ENCODE data around the gene SLITRK1.
A peak's percentile ranks its signal among the peaks of the same experiment; 100 is the strongest.

SLITRK1 gene, protein sequence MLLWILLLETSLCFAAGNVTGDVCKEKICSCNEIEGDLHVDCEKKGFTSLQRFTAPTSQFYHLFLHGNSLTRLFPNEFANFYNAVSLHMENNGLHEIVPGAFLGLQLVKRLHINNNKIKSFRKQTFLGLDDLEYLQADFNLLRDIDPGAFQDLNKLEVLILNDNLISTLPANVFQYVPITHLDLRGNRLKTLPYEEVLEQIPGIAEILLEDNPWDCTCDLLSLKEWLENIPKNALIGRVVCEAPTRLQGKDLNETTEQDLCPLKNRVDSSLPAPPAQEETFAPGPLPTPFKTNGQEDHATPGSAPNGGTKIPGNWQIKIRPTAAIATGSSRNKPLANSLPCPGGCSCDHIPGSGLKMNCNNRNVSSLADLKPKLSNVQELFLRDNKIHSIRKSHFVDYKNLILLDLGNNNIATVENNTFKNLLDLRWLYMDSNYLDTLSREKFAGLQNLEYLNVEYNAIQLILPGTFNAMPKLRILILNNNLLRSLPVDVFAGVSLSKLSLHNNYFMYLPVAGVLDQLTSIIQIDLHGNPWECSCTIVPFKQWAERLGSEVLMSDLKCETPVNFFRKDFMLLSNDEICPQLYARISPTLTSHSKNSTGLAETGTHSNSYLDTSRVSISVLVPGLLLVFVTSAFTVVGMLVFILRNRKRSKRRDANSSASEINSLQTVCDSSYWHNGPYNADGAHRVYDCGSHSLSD

DNA sequence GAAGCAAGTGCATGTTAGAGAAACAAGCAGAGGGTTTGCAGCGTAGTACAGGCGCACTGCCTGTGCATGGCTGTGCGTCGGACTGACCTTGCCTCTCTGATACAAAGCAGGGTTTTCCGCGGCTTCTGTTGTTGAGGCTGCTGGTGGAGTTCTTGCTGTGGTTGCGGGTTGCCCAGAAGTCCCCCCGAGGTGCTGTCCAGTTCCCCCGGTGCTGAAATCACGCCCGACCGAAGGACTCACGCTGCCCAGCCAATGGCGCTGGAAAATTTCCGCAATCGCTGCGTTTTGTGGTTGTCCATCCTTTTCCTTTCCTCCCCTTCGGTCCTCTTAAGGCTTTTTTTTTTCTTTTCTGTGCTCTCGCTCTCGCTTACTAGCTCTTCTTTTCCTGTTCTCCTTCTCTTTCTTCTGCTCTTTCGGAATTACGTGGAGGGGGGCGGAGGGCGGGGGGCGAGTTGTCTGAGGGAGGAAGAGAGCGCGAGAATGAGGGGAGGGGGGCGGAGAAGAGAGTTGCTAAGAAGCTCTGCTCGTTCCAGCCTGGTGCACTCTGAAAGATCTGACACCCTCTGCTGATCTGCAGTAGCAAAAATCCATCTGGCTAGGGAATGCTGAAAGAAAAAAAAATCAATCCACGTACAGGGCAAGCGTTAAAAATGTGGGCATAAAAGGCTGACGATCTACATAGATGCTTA is at the start of gene SLITRK1:
Gene SLITRK1 (minus strand): TSS at position 558 of the 689 bp plus-strand sequence. CDS start 967 bp downstream, outside the sequence.
- DNase-seq (ENCODE audit: low read depth) = no peak

DNA sequence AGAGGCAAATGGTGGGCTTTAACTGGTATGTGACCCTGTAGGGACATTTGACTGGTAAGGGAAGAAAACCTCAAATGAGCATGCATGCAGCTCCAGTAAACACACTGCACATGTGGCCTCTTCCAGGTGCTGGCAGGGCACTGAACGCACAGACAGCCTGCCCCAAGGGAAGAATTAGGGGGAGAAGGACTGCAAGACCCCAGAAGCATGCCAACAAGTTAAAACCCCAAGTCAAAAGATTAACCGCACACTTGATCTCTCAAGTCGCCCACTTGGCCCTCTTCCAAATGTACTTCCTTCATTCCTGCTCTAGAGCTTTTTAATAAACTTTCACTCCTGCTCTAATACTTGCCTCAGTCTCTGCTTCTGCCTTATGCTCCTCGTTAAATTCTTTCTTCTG is 46.9 kb upstream of the SLITRK1 start:
- DNase-seq (ENCODE audit: low read depth) = no peak

DNA sequence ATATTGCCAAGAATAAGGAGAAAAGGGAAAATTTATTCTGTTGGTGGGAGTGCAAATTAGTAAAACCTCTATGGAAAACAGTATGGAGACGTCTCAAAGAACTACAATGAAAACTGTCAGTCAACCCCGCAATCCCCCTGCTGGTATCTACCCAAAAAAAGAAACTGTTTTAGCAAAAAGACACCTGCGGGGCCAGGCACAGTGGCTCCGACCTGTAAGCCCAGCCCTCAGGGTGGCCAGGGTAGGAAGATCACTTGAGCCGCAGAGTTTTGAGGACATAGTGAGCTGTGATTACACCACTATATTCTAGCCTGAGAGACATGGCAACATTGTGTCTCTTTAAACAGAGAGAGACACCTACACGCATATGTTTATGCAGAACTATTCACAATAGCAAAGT is 37.5 kb upstream of the SLITRK1 start:
- DNase-seq (ENCODE audit: low read depth) = no peak

DNA sequence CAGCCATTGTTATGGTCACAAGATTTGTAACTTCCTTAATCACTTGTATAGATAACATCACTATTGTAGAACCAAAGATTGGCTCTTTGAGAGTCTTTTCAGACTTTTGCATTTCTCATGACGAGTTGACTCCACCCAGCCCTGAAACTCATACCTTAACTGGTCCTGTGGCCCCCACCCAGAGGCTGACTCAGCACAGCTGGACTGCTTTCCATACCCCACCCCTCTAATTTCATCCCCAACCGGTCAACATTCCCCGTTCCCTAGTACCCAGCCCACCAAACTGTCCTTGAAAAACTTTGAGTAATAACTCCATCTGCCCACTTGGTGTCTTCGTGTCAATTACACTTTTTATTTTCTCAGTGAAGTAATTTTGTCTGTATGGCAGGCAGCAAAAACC is 32.1 kb upstream of the SLITRK1 start:
- no peak for DNase-seq (ENCODE audit: low read depth)

DNA sequence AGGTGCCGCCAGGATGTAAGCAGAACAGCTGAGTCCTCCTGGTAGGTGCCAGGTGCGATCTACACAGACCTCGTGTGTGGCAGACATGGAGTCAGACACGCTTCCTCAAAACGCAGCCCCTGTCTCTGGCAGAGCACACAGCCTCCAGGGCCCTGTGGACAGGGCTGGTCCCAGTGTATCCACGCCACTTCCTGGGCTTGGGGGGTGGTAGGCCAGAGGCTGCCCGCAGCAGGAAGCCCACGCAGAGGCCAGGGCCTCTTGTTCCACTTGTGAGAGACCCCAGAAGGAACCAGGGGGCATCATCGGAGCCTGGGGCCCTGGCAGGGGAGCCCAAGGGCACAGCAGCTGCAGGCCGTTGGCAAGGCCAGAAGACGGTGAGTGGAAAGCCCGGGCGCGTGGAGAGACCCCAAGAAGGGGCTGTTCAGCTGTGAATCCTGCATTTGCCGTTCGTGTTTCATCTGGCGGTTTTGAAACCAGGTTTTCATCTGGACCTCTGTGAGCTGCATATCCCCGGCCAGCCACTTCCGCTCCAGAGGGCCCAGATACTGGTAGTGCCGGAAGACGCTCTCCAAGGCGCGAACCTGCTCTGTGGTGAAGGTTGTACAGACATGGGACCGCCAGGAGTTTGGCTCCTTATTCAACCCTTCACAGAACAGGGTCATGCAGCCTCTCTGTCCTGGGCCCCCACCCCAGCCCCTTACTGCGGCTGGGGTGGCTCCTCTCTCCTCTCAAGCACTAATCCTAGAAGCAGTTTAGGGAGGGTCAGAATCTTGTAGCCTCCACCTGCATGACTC is 25.1 kb upstream of the SLITRK1 start:
- DNase-seq (ENCODE audit: low read depth) = no peak

GRCh38 chr13:83906240-83906820 is 24.1 kb upstream of the SLITRK1 start:
- no peak for DNase-seq (ENCODE audit: low read depth)

- DNase-seq (ENCODE audit: low read depth) = no peak
Measured at GRCh38 chr13:83905641-83906040, 23.4 kb upstream of the SLITRK1 start.

GRCh38 chr13:83895994-83896580 is 13.8 kb upstream of the SLITRK1 start:
- DNase-seq (ENCODE audit: low read depth) = peak; percentile 73

DNA sequence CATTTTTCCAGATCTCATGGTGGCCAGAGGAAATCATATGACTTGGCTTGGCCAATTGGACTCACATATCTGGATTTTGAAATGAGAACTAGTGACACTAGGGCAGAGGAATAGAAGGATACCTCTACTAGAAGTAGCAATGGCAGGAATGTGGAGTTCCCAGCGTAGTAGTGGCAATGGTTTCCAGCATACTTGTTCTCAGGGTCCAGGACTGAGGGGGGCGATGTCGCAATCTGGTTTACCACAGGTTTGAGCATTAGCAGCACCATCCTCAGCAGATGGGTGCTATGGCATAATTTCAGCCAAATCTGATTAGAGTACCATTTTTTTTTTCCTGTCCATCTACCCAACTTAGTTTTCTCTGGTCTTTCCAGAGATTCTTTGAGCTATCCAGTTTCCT is 8.1 kb upstream of the SLITRK1 start:
- no peak for DNase-seq (ENCODE audit: low read depth)

GRCh38 chr13:83884141-83884540 is 1.9 kb upstream of the SLITRK1 start:
- no peak for DNase-seq (ENCODE audit: low read depth)

GRCh38 chr13:83883061-83883523 is 818 bp upstream of the SLITRK1 start:
- no peak for DNase-seq (ENCODE audit: low read depth)

DNA sequence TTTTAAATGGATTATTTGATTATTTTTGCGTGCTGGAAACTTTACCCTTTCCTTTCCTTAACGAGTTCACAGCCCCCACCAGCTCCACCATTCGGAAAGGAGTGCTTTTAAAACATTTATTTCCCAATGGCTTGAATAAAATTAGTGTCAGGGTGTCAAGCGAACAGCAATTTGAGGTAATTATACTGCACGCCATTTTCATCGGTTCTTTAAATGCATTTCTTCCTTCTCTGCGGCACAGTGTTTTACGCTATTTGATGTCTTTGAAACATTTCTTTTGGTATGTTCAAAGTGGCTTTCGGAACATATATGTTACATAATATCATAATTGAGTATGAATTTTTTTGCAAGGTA is 309 bp upstream of the SLITRK1 start:
- no peak for DNase-seq (ENCODE audit: low read depth)

DNA sequence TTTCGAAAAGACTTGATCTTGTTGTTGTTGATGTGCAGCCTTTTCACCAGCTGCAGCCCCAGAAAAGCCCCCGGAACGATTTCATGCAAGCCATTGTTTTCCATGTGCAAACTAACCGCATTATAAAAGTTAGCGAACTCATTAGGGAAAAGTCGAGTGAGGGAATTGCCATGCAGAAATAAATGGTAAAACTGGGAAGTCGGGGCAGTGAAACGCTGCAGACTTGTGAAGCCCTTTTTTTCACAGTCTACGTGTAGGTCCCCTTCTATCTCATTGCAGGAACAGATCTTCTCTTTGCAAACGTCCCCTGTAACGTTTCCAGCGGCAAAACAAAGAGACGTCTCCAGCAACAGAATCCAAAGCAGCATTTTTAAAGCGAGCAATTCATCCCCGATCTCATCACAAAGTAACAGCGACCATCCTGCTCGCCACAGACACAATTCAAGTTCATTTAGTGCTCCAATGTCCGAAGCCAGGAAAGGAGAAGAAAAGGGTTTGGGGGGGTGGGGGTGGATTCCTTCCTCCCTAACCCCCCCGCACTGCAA is 1.1 kb downstream of the SLITRK1 start:
- no peak for DNase-seq (ENCODE audit: low read depth)

- no peak for DNase-seq (ENCODE audit: low read depth)
Measured at GRCh38 chr13:83880275-83881139, 1.8 kb downstream of the SLITRK1 start.

- no peak for DNase-seq (ENCODE audit: low read depth)
Measured at GRCh38 chr13:83879431-83880171, 2.7 kb downstream of the SLITRK1 start.

- no peak for DNase-seq (ENCODE audit: low read depth)
Measured at GRCh38 chr13:83878691-83879430, 3.4 kb downstream of the SLITRK1 start.

DNA sequence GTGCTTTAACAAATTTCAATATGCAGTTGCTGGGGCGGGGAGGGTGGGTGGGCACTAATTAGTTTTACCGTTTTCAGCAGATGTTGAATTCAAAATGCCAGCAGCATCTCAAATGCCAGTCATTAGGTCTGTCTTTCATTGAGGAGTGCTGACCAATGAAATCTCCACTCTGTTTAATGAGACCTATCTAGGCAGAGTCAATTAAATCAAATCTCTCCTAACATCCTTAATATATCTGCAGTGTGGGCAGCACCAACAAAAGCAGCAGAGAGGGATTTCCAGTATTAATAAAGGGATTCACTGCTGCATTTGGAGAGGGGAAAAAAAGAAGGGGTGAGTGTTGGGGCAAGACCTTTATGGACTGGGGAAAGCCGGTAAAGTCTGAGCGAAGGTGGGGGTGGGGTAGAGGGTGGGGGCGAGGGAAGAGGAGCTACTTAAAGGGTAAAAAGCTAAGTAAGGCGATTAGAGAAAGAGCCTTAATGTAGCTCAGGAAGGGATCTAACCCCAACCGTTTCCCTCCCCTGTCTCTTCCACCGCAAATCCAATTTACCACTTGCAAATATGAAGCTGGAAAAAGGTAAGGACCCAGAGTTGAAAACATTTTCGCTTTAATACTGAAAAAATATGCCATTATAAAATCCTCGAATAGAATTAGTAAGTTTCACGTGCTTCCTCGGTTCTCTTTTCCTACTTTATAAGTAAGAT is 4.5 kb downstream of the SLITRK1 start:
- no peak for DNase-seq (ENCODE audit: low read depth)

DNA sequence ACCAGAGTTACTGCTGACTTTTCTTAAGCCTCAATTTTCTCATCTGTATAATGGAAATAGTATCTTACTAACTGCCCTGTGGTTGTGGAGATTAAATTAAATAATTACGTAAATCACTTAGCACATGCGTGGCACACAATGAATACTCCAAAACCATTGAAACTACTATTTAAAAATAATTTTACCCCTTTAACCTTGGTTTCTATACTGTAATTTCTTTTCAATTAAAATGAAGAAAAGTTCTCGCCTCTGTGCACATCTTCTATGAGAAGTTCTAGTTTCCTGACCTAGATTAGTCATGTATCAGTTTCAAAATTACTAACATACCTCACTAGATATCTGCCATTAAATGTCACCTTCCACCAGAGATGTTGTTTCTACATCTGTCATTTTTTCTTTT is 5.7 kb downstream of the SLITRK1 start:
- DNase-seq (ENCODE audit: low read depth) = no peak
